Measurements from ENCODE around the gene TUBGCP2.

DNA sequence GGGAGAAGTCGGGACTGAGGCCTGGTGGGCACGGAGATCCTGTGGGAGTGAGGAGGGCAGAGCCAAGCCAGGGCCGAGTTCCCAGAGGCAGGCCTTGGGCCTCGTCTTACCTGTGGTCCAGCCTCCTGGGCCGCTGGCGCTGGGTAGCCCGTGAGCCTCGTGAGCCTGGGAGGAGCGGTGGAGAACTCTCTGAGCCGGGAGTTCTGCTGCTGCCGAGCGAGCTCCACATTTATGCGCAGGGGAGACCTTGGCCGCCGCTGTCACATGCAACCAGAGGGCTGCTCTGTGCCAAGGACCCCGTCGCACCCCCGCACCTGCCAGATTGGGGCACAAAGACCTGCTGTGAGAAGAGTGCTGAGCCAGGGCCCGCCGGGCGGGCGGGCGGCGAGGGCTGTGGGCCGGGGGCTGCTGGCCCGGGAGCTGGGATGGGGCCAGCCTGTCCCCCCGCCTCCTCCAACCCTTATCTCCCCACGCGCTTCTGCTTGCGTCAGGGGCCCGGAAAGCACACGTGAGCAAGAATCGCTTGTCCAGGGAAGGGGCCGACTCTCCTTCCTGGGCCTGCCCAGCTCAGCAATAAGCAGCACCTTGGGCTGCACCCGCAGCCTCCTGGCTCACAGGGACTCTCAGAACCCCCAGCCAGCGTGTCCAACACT lies 60.9 kb downstream of the TUBGCP2 start:
- TF ChIP-seq ZEB2 (tag by site-specific recombination; IDR thresholded peaks at IDR 0.05) (no peak), SCRT1 (tag by site-specific recombination; IDR thresholded peaks at IDR 0.05; ENCODE audit: borderline replicate concordance) (no peak), RBAK (tag by site-specific recombination; IDR thresholded peaks at IDR 0.05) (no peak), ZNF677 (tag by site-specific recombination; IDR thresholded peaks at IDR 0.05) (no peak)
- TF ChIP-seq, protein P1, sequence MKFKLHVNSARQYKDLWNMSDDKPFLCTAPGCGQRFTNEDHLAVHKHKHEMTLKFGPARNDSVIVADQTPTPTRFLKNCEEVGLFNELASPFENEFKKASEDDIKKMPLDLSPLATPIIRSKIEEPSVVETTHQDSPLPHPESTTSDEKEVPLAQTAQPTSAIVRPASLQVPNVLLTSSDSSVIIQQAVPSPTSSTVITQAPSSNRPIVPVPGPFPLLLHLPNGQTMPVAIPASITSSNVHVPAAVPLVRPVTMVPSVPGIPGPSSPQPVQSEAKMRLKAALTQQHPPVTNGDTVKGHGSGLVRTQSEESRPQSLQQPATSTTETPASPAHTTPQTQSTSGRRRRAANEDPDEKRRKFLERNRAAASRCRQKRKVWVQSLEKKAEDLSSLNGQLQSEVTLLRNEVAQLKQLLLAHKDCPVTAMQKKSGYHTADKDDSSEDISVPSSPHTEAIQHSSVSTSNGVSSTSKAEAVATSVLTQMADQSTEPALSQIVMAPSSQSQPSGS (tag by site-specific recombination; IDR thresholded peaks at IDR 0.05; ENCODE audit: low read depth), result no peak
- TF ChIP-seq, protein P2, sequence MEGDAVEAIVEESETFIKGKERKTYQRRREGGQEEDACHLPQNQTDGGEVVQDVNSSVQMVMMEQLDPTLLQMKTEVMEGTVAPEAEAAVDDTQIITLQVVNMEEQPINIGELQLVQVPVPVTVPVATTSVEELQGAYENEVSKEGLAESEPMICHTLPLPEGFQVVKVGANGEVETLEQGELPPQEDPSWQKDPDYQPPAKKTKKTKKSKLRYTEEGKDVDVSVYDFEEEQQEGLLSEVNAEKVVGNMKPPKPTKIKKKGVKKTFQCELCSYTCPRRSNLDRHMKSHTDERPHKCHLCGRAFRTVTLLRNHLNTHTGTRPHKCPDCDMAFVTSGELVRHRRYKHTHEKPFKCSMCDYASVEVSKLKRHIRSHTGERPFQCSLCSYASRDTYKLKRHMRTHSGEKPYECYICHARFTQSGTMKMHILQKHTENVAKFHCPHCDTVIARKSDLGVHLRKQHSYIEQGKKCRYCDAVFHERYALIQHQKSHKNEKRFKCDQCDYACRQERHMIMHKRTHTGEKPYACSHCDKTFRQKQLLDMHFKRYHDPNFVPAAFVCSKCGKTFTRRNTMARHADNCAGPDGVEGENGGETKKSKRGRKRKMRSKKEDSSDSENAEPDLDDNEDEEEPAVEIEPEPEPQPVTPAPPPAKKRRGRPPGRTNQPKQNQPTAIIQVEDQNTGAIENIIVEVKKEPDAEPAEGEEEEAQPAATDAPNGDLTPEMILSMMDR (tag by site-specific recombination; IDR thresholded peaks at IDR 0.05), result no peak

All from HEK293 (cell line).